HEK293T (cell line): Measurements from ENCODE around the gene CAPN6.

Experiments used
- CTCF ChIA-PET: fragments of 350-600 bp; formaldehyde crosslinking; extraction: SDS; loops from one replicate; lab custom pipeline; 2021; ENCODE audit warnings: antibody characterized with exemption, inconsistent platforms; lab: Yijun Ruan, JAX
- POLR2A ChIA-PET: fragments of 350-600 bp; formaldehyde crosslinking; extraction: SDS; loops from one replicate; lab custom pipeline; 2020; ENCODE audit warnings: antibody characterized with exemption, inconsistent platforms; lab: Yijun Ruan, JAX
- DNase-seq: peaks from one replicate; pipeline ENCODE4 v3.0.0; 2012; ENCODE audit warnings: mixed read lengths; ENCODE audit errors: extremely low spot score
- ARNT ChIP-seq: fragments of 450-650 bp; IDR thresholded peaks from 2 replicates; pipeline ENCODE4 v1.6.1; 2017; ENCODE audit warnings: mild to moderate bottlenecking
- BHLHE40 ChIP-seq: fragments of 450-650 bp; IDR thresholded peaks from 2 replicates; pipeline ENCODE4 v1.6.1; 2016; ENCODE audit warnings: mild to moderate bottlenecking, moderate library complexity, borderline replicate concordance
- CTBP1 ChIP-seq: fragments of 450-650 bp; IDR thresholded peaks from 2 replicates; pipeline ENCODE4 v1.6.1; 2016; ENCODE audit warnings: borderline replicate concordance
- ELF4 ChIP-seq: fragments of 450-650 bp; IDR thresholded peaks from 2 replicates; pipeline ENCODE4 v1.6.1; 2017; ENCODE audit warnings: antibody characterized with exemption
- FOXA1 ChIP-seq: fragments of 450-650 bp; IDR thresholded peaks from 2 replicates; pipeline ENCODE4 v1.6.1; 2016; ENCODE audit warnings: mild to moderate bottlenecking
- FOXK2 ChIP-seq: fragments of 450-650 bp; IDR thresholded peaks from 2 replicates; pipeline ENCODE4 v1.6.1; 2016; ENCODE audit warnings: mild to moderate bottlenecking
- FOXM1 ChIP-seq: fragments of 450-650 bp; IDR thresholded peaks from 2 replicates; pipeline ENCODE4 v1.6.1; 2017; ENCODE audit warnings: mild to moderate bottlenecking, borderline replicate concordance
- HDGF ChIP-seq: fragments of 450-650 bp; IDR thresholded peaks from 2 replicates; pipeline ENCODE4 v1.6.1; 2017; ENCODE audit warnings: antibody characterized with exemption, borderline replicate concordance
- L3MBTL2 ChIP-seq: fragments of 450-650 bp; conservative IDR thresholded peaks from 2 replicates; pipeline ENCODE4 v1.6.1; 2016; ENCODE audit warnings: mild to moderate bottlenecking
- LEF1 ChIP-seq: fragments of 450-650 bp; IDR thresholded peaks from 2 replicates; pipeline ENCODE4 v1.6.1; 2017; ENCODE audit warnings: mild to moderate bottlenecking, borderline replicate concordance
- NFRKB ChIP-seq: fragments of 450-650 bp; IDR thresholded peaks from 2 replicates; pipeline ENCODE4 v1.6.1; 2016; ENCODE audit warnings: mild to moderate bottlenecking, moderate library complexity
- PKNOX1 ChIP-seq: fragments of 450-650 bp; IDR thresholded peaks from 2 replicates; pipeline ENCODE4 v1.6.1; 2016
- SP1 ChIP-seq: fragments of 450-650 bp; IDR thresholded peaks from 2 replicates; pipeline ENCODE4 v1.6.1; 2017
- SUZ12 ChIP-seq: fragments of 450-650 bp; IDR thresholded peaks from 2 replicates; pipeline ENCODE4 v1.6.1; 2016; ENCODE audit warnings: mild to moderate bottlenecking
- TARDBP ChIP-seq: fragments of 450-650 bp; IDR thresholded peaks from 2 replicates; pipeline ENCODE4 v1.6.1; 2016
- ZNF384 ChIP-seq: fragments of 450-650 bp; IDR thresholded peaks from 2 replicates; pipeline ENCODE4 v1.6.1; 2016

Gene CAPN6

GRCh38 chrX:111265486-111265885 lies 4.8 kb downstream of the CAPN6 start:
- no peak for TF ChIP-seq FOXM1
- no peak for TF ChIP-seq FOXA1
- no peak for TF ChIP-seq SP1
- TF ChIP-seq ARNT: no peak
- no peak for TF ChIP-seq PKNOX1
- no peak for TF ChIP-seq HDGF
- no peak for TF ChIP-seq ZNF384
- no peak for TF ChIP-seq L3MBTL2
- TF ChIP-seq ELF4: no peak
- TF ChIP-seq NFRKB: no peak
- no peak for TF ChIP-seq SUZ12
- no peak for TF ChIP-seq TARDBP
- no peak for TF ChIP-seq FOXK2
- no peak for TF ChIP-seq BHLHE40
- no peak for TF ChIP-seq LEF1
- no peak for TF ChIP-seq CTBP1
- DNase-seq: no peak
- ChIA-PET POLR2A (no interaction called here), CTCF (no interaction called here)

GRCh38 chrX:111264385-111264784 lies 5.9 kb downstream of the CAPN6 start:
- ChIA-PET CTCF (no interaction called here), POLR2A (no interaction called here)
- no peak for DNase-seq
- TF ChIP-seq NFRKB (no peak), LEF1 (no peak), FOXA1 (no peak), FOXK2 (no peak), SP1 (no peak), CTBP1 (no peak), ZNF384 (no peak), SUZ12 (no peak), TARDBP (no peak), HDGF (no peak), L3MBTL2 (no peak), BHLHE40 (no peak), PKNOX1 (no peak), ARNT (no peak)

GRCh38 chrX:111262086-111262485 lies 8.2 kb downstream of the CAPN6 start:
- POLR2A ChIA-PET: no interaction called here
- DNase-seq: no peak
- CTCF ChIA-PET: no interaction called here
- no peak for TF ChIP-seq BHLHE40
- no peak for TF ChIP-seq CTBP1
- TF ChIP-seq ZNF384: no peak
- no peak for TF ChIP-seq NFRKB
- TF ChIP-seq ELF4: no peak
- TF ChIP-seq ARNT: no peak
- no peak for TF ChIP-seq FOXK2
- TF ChIP-seq PKNOX1: no peak
- no peak for TF ChIP-seq SUZ12
- TF ChIP-seq L3MBTL2: no peak
- TF ChIP-seq HDGF: no peak
- TF ChIP-seq LEF1: no peak
- no peak for TF ChIP-seq FOXA1
- TF ChIP-seq SP1: no peak
- no peak for TF ChIP-seq TARDBP
- TF ChIP-seq FOXM1: no peak

GRCh38 chrX:111260451-111260850 lies 9.8 kb downstream of the CAPN6 start:
- ChIA-PET CTCF (interaction anchor here (1.1 kb wide), 1 partner anchor 16 kb away, joined by 3 read pairs; no protein-coding TSS in a partner anchor), POLR2A (no interaction called here)
- TF ChIP-seq LEF1 (no peak), HDGF (no peak), FOXM1 (no peak), ZNF384 (no peak), TARDBP (no peak), CTBP1 (no peak), FOXA1 (no peak), BHLHE40 (no peak), NFRKB (no peak), ELF4 (no peak)
- DNase-seq: no peak

- ChIA-PET CTCF (interaction anchor here (1.1 kb wide), 1 partner anchor 15 kb away, joined by 3 read pairs; no protein-coding TSS in a partner anchor), POLR2A (no interaction called here)
- TF ChIP-seq CTBP1: no peak
- no peak for TF ChIP-seq TARDBP
- no peak for TF ChIP-seq ZNF384
- TF ChIP-seq PKNOX1: no peak
- no peak for TF ChIP-seq L3MBTL2
- no peak for DNase-seq
Measured at GRCh38 chrX:111259559-111259958, 10.7 kb downstream of the CAPN6 start.

GRCh38 chrX:111257733-111258132 lies 12.6 kb downstream of the CAPN6 start:
- ChIA-PET POLR2A (no interaction called here), CTCF (no interaction called here)
- DNase-seq: no peak
- no peak for TF ChIP-seq FOXA1
